ENCODE results near the gene WDR7. TPM values are rescaled to one million over a fixed set of nuclear protein-coding genes. Genes with fewer than 3 reads are reported as not detected.

Gene WDR7
- total RNA-seq, 2 experiments from 2014 or later: 41.5 to 44.3 TPM

DNA sequence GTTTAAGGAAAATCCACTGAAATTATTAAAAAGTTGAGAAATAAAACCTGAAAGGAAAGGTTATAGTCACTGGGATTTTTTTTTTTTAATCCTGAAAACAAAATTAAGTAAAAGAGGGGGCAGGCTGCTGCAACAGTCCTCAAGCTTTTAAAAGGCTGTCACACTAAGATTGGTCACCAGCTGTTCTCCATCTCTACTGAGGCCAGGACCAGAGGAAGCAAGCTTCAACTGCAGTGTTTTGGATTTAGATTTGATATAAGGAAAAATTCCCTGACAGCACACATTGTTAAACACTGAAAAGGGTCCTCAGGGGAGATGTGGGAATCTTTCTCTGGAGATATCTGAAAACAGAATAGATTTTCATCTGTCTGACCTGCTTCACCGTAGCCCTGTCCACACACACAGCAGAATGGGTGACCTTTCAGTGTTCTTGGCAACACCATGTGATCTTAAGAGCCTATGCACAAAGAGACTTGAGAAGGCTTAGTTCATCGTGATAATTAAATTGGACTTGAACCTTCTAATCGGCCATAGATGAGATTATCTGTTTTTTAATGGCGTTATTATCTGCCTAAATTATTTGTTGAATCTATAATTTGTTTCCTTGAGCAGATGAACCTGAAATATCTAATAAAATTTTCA lies 363.7 kb downstream of the WDR7 start:
- Mint-ChIP-seq H3K4me3 (no peak overlapping the region), H3K36me3 (ENCODE audit: low read depth) (no peaks in the 10 kb centered on the region), H3K4me1 (peaks cover 21% of the 10 kb centered on the region), H3K9me3 (no peaks in the 10 kb centered on the region), H3K27ac (no peak overlapping the region), H3K27me3 (no peaks in the 10 kb centered on the region)
- ChIA-PET CTCF (no interaction called here), POLR2A (interaction anchor here (0.6 kb wide), 1 partner anchor 40 kb away, joined by 5 read pairs; no protein-coding TSS in a partner anchor)
- no peak for DNase-seq

DNA sequence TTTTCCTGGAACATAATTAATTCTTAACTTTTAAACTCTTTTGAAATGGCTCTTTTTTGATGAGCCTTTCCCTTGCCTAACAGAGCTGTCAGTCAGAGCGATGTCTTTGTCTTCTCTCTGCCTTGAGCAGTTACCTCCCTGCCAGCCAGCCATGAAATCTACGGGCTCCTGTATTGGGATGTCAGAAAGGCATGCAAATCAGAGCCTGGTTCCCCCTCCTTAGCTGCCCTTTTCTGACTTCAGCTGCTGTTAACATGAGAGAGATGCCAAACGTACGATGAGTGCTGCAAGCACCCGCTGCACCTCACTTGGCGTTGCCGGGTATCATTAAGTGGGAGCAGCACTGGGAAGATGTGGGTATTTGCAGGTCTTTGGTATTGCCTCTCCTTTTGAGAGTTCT lies 364.3 kb downstream of the WDR7 start:
- no peaks in the 10 kb centered on the region for H3K27me3 Mint-ChIP-seq
- ChIA-PET POLR2A (no interaction called here), CTCF (no interaction called here)
- no peak overlapping the region for H3K4me3 Mint-ChIP-seq
- no peak overlapping the region for H3K27ac Mint-ChIP-seq
- H3K4me1 Mint-ChIP-seq: peaks cover 21% of the 10 kb centered on the region
- no peaks in the 10 kb centered on the region for H3K36me3 Mint-ChIP-seq (ENCODE audit: low read depth)
- no peak for DNase-seq
- H3K9me3 Mint-ChIP-seq: no peaks in the 10 kb centered on the region

DNA sequence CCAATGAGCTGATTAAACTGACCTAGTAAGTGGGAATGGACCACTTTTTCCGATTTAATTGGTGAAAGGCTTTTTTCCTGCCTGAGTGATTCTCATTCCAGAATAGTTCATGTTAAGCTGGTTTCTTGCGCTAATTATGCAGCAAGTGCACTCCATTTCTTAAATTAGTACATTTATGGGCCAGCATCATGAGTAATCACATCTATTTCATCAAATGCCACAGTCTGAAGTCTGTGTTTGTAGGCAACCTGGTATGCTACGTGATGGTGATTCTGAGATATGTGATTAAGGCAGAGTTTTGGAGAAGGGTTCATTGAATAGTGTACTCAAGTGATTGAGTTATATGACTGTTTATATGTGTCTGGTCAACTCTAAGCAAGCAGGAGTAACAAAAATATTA lies 367.7 kb downstream of the WDR7 start:
- H3K27me3 Mint-ChIP-seq: no peaks in the 10 kb centered on the region
- no peak overlapping the region for H3K4me3 Mint-ChIP-seq
- H3K27ac Mint-ChIP-seq: no peak overlapping the region
- peaks cover 21% of the 10 kb centered on the region for H3K4me1 Mint-ChIP-seq
- peaks cover 6% of the 10 kb centered on the region for H3K36me3 Mint-ChIP-seq (ENCODE audit: low read depth)
- ChIA-PET POLR2A (no interaction called here), CTCF (interaction anchor here (0.7 kb wide), 1 partner anchor 140 kb away, joined by 3 read pairs; no protein-coding TSS in a partner anchor)
- no peaks in the 10 kb centered on the region for H3K9me3 Mint-ChIP-seq
- DNase-seq: no peak

DNA sequence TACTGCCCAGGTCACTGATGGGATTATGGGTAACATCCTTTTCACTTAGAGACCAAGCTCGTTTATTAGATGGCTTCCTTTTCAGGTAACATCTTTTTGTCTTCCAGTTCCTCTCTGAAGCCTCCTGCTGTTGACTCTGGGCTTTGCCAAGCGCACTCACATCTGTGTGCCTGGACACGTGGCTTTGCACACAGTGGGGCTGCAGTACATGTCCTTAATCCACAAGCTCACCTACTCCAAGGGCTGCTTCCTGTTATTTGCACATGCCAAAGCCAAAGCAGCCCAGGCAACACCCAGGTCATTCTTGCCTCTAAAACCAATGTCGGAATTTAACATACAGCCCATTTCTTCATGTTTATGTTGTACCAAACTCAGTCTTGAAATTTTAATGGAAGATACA lies 371.6 kb downstream of the WDR7 start:
- peaks cover 5% of the 10 kb centered on the region for H3K4me1 Mint-ChIP-seq
- peaks cover 7% of the 10 kb centered on the region for H3K36me3 Mint-ChIP-seq (ENCODE audit: low read depth)
- no peak overlapping the region for H3K27ac Mint-ChIP-seq
- no peak overlapping the region for H3K4me3 Mint-ChIP-seq
- no peaks in the 10 kb centered on the region for H3K27me3 Mint-ChIP-seq
- ChIA-PET POLR2A (interaction anchor here (0.7 kb wide), 1 partner anchor 212 kb away, joined by 4 read pairs; no protein-coding TSS in a partner anchor), CTCF (no interaction called here)
- no peaks in the 10 kb centered on the region for H3K9me3 Mint-ChIP-seq
- DNase-seq: no peak

DNA sequence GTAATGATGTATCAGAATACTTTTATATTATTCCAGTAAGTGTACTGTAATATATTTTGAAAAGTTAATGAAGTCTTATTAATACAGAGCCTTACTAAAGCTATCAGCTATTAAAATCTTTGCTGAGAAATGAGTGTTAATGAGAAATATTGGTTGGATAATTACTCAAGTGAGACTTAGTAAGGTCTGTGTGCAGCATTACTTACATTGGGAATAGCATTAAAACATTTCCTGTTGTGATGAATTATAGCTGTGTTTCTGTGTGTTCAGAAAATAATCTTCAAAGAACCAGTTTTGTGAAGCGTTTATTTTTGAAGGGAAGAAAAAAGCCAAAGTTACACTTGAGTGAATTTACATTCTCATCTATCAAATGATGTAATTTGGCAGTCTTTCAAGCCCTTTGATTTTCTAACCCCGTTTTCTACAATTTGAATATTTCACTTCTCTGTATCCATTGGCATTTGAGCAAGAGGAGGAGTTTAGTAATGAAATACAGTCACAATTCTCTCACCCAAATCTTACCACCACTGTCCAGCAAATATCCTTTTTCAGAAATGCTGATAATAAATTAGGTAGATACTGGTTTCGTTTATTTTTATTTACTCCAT lies 372.2 kb downstream of the WDR7 start:
- CTCF ChIA-PET: no interaction called here
- no peaks in the 10 kb centered on the region for H3K27me3 Mint-ChIP-seq

DNA sequence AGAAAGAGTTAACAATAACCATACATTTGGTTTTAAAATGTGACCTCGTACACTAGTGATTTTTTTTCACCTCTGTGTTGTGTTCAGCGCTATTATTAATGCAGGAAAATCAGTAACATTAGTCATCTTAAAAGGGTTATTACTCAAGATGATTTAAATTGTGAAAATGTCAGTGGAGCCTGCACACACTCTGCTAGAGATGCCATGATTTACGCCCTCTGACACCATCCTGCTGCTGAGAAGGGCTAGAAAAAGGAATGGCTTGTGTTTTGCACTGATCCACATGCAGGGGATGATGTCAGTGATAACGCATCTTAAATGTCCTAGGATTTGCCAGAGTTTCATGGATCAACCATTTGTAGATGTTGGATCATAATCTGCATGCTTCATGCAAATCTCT lies 374.4 kb downstream of the WDR7 start:
- H3K27ac Mint-ChIP-seq: no peak overlapping the region
- no peaks in the 10 kb centered on the region for H3K27me3 Mint-ChIP-seq
- CTCF ChIA-PET: no interaction called here
- POLR2A ChIA-PET: no interaction called here
- H3K4me3 Mint-ChIP-seq: no peak overlapping the region
- H3K4me1 Mint-ChIP-seq: no peaks in the 10 kb centered on the region
- H3K36me3 Mint-ChIP-seq (ENCODE audit: low read depth): peaks cover 9% of the 10 kb centered on the region
- H3K9me3 Mint-ChIP-seq: no peaks in the 10 kb centered on the region
- no peak for DNase-seq

More for the DNA sequence above, 372.2 kb downstream of the WDR7 start:
- H3K36me3 Mint-ChIP-seq (ENCODE audit: low read depth): peaks cover 7% of the 10 kb centered on the region
- no peak overlapping the region for H3K27ac Mint-ChIP-seq
- DNase-seq: no peak
- POLR2A ChIA-PET: no interaction called here
- H3K4me1 Mint-ChIP-seq: no peaks in the 10 kb centered on the region
- H3K4me3 Mint-ChIP-seq: no peak overlapping the region
- H3K9me3 Mint-ChIP-seq: no peaks in the 10 kb centered on the region

DNA sequence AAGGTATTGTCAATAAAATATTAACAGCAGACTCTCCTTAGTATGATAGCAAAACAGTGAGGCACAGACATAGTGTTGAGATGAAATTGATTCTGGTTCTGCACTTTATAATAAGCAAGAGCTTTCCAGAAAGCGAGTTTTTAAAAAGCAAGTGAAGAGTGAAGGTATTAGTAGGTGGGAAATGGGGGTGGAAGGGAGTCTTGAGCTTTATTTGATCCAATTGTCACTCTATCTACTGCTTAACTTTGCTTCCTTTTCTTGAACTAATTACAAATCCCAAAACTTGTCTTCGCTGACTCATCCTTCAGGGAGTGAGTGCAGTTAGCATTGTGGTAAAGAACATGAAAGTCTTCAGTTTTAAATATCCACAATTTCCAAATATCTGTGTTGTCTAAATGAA lies 375.2 kb downstream of the WDR7 start:
- H3K27me3 Mint-ChIP-seq: no peaks in the 10 kb centered on the region
- peaks cover 11% of the 10 kb centered on the region for H3K36me3 Mint-ChIP-seq (ENCODE audit: low read depth)
- no peaks in the 10 kb centered on the region for H3K9me3 Mint-ChIP-seq
- no peak overlapping the region for H3K27ac Mint-ChIP-seq
- H3K4me1 Mint-ChIP-seq: no peaks in the 10 kb centered on the region
- H3K4me3 Mint-ChIP-seq: no peak overlapping the region
- no peak for DNase-seq
- CTCF ChIA-PET: no interaction called here
- POLR2A ChIA-PET: no interaction called here

DNA sequence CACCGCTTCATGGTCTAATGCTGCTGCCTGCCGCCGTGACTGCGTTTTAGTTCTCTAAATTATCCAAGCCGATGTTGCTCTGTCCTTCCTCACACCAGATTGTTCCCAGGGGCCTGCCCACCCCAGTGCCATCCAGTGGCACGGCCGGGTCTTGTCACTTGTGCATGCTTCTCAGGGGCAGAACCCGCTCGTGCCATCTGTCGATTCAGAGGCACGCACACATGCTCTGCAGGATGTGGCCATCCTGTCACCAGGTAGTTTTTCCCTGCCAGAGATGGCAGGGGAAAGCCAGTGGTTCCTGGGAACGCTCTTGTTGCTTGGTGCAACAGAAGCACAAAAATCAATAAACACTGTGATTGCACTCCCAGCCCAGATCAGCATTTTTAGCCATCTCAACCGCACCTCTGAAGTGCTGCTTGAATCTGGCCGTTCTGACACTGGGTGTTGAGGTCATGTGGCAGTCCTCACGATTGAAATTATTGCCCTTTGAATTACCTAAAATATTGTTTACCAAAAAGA lies 376.1 kb downstream of the WDR7 start:
- H3K36me3 Mint-ChIP-seq (ENCODE audit: low read depth): peaks cover 9% of the 10 kb centered on the region
- H3K27me3 Mint-ChIP-seq: no peaks in the 10 kb centered on the region
- CTCF ChIA-PET: interaction anchor here (1.2 kb wide), 1 partner anchor 9 kb away, joined by 3 read pairs; no protein-coding TSS in a partner anchor
- H3K27ac Mint-ChIP-seq: no peak overlapping the region
- no peak for DNase-seq
- H3K4me3 Mint-ChIP-seq: no peak overlapping the region
- no peaks in the 10 kb centered on the region for H3K9me3 Mint-ChIP-seq
- POLR2A ChIA-PET: no interaction called here
- H3K4me1 Mint-ChIP-seq: no peaks in the 10 kb centered on the region

DNA sequence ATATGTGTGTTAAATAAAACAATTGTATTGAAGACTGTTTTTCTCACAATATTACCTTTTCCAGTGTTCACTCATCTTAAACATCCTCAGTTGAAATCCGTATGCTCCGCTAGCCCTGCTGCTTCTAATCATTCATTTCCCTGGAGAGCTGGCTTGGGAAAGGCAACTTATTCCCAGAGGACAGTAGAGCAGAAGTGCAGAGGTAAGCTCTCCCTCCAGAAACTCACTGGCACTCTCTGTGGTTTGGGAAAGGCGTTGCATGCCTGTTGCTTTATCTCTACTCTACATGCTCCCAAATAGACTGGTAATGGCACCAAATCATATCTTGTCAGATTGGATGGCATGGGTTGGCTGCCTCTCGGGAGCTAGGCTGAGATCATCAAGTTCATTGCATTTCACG lies 378.6 kb downstream of the WDR7 start:
- Mint-ChIP-seq H3K4me3 (no peak overlapping the region), H3K9me3 (no peaks in the 10 kb centered on the region), H3K27ac (no peak overlapping the region), H3K27me3 (no peaks in the 10 kb centered on the region), H3K36me3 (ENCODE audit: low read depth) (peaks cover 6% of the 10 kb centered on the region), H3K4me1 (no peaks in the 10 kb centered on the region)
- DNase-seq: no peak
- CTCF ChIA-PET: no interaction called here
- POLR2A ChIA-PET: no interaction called here

DNA sequence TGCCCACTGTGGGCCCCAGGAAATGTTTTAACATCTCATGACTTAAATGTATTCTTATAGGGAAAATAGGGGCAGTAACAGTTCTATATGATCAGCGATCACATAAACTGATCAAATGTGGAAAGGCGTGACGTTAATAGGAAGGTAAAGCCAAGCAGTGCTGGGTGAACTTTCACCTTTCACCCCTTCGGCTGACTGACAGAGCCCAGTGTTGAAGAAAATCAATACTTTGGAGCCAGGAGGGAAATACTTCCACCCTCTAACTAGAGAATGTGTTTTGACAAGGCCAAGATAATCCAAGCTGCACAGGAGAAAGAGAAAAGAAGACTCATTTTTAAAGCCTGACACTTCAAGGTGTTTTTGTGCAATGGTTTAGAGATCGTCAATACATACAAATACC lies 379.3 kb downstream of the WDR7 start:
- H3K4me3 Mint-ChIP-seq: no peak overlapping the region
- H3K4me1 Mint-ChIP-seq: no peaks in the 10 kb centered on the region
- H3K36me3 Mint-ChIP-seq (ENCODE audit: low read depth): peaks cover 6% of the 10 kb centered on the region
- POLR2A ChIA-PET: no interaction called here
- CTCF ChIA-PET: no interaction called here
- DNase-seq: no peak
- no peak overlapping the region for H3K27ac Mint-ChIP-seq
- no peaks in the 10 kb centered on the region for H3K27me3 Mint-ChIP-seq
- H3K9me3 Mint-ChIP-seq: no peaks in the 10 kb centered on the region

DNA sequence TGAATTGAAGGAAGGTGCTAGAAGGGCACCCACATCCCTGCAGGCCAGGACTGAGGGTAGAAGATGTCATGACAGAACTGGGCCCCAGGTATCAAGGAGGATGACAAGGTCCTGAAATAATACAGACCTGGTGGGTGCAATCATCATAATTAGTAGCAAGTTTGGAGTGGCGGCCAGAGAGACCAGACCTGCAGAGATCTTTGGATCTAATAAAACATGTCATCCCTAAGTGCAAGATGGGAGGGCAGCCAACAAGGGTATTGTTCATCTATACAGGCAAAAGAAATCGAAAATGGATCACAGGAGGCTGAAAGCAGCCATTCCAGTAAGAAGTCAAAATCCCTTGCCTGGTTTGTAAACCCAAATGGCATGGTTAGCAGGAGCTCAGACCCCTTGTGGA lies 384.4 kb downstream of the WDR7 start:
- DNase-seq: no peak
- no peak overlapping the region for H3K4me3 Mint-ChIP-seq
- POLR2A ChIA-PET: no interaction called here
- H3K27me3 Mint-ChIP-seq: no peaks in the 10 kb centered on the region
- no peaks in the 10 kb centered on the region for H3K4me1 Mint-ChIP-seq
- no peaks in the 10 kb centered on the region for H3K9me3 Mint-ChIP-seq
- peaks cover 2% of the 10 kb centered on the region for H3K36me3 Mint-ChIP-seq (ENCODE audit: low read depth)
- CTCF ChIA-PET: interaction anchor here (0.7 kb wide), 1 partner anchor 8 kb away, joined by 3 read pairs; no protein-coding TSS in a partner anchor
- H3K27ac Mint-ChIP-seq: no peak overlapping the region

DNA sequence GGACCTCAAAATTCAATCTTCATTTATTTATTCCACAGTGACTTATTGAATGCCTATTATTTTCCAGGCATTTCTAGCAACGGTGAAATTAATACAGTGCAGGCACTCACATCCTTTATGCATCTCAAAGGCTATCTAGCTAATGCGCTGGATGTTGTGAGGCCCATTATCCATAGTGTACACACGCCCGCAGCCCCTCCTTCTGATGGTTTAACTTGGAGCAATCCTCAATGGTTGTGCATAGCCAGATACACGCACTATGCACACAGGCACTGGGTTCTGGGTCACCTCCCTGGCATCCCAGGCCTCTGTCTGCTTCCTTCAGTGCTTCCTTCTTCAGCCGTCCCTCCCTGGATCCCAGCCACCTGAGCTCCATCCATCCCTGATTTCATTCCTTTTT lies 387.2 kb downstream of the WDR7 start:
- Mint-ChIP-seq H3K4me1 (no peaks in the 10 kb centered on the region), H3K36me3 (ENCODE audit: low read depth) (no peaks in the 10 kb centered on the region), H3K4me3 (no peak overlapping the region), H3K9me3 (no peaks in the 10 kb centered on the region), H3K27me3 (no peaks in the 10 kb centered on the region), H3K27ac (no peak overlapping the region)
- POLR2A ChIA-PET: no interaction called here
- DNase-seq: no peak
- CTCF ChIA-PET: no interaction called here

DNA sequence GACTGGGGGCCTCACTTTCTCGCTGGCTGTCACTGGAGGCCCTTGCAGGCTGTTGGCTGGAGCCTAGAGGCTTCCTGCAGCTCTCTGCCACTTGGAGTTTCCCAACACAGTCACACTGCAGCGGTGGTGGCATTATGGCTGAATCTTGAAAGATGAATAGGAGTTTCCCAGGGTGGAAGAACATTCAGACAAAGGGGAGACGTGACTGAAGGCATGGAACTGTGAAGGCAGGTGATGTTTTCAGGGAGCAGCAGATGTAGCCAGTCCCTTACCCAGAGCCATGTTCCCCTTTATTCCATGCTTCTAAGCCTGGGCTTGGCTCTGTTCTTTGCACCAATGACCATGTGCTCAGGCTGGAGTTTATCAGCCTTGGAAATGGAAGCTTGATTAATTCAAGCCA lies 389.0 kb downstream of the WDR7 start:
- Mint-ChIP-seq H3K27ac (no peak overlapping the region), H3K9me3 (peaks cover 2% of the 10 kb centered on the region), H3K4me3 (no peak overlapping the region), H3K27me3 (no peaks in the 10 kb centered on the region), H3K36me3 (ENCODE audit: low read depth) (no peaks in the 10 kb centered on the region), H3K4me1 (no peaks in the 10 kb centered on the region)
- ChIA-PET POLR2A (no interaction called here), CTCF (no interaction called here)
- no peak for DNase-seq

DNA sequence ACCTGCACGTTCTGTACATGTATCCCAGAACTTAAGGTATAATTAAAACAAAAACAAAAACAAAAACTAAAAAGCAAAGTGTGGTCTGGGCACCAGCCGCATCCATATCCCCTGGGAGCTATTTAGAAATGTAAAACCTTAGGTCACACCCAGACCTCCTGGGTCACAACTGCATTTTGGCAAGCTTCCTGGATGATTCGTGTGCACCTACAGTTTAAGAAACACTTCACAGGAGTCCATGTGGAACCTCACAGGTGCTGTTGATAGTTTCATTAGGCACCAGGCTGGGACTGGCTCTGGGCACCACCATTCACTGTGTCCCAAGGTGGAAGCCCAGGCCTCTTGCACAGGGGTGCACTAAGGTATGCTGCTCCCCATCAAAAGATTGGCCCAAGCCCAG lies 392.1 kb downstream of the WDR7 start:
- ChIA-PET CTCF (no interaction called here), POLR2A (no interaction called here)
- Mint-ChIP-seq H3K36me3 (ENCODE audit: low read depth) (no peaks in the 10 kb centered on the region), H3K4me1 (no peaks in the 10 kb centered on the region), H3K4me3 (no peak overlapping the region), H3K9me3 (peaks cover 2% of the 10 kb centered on the region), H3K27ac (no peak overlapping the region), H3K27me3 (no peaks in the 10 kb centered on the region)
- no peak for DNase-seq
